ENCODE results near the gene TMEM214.

DNA sequence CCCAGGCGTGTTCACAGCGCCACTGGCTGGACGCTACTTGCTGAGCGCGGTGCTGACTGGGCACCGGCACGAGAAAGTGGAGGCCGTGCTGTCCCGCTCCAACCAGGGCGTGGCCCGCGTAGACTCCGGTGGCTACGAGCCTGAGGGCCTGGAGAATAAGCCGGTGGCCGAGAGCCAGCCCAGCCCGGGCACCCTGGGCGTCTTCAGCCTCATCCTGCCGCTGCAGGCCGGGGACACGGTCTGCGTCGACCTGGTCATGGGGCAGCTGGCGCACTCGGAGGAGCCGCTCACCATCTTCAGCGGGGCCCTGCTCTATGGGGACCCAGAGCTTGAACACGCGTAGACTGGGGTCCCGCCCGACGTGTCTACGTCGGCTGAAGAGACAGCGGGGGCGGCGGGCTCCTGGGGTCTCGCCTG is 52.9 kb downstream of the TMEM214 start:
- peak; percentile 15 to 40 for TF ChIP-seq CTCF (conservative IDR thresholded peaks at IDR 0.05 in 1 of 2, IDR thresholded peaks at IDR 0.05 in 1 of 2; ENCODE audit: extremely low read depth in 1 of 2, insufficient read depth in 1 of 2, low read depth in 1 of 2, low read length in 2 of 2)
- no peak for TF ChIP-seq EZH2 (IDR thresholded peaks at IDR 0.05; ENCODE audit: borderline replicate concordance, low read length)
